Measurements from ENCODE around the gene TPRG1. TPM values are rescaled to one million over a fixed set of nuclear protein-coding genes. Genes with fewer than 3 reads are reported as not detected.
A peak's percentile ranks its signal among the peaks of the same experiment; 100 is the strongest.

The TPRG1 gene
- total RNA-seq (2014; rRNA removed; shearing (Covaris generic)), result 0.98 and 2.0 TPM in 2 replicates

DNA sequence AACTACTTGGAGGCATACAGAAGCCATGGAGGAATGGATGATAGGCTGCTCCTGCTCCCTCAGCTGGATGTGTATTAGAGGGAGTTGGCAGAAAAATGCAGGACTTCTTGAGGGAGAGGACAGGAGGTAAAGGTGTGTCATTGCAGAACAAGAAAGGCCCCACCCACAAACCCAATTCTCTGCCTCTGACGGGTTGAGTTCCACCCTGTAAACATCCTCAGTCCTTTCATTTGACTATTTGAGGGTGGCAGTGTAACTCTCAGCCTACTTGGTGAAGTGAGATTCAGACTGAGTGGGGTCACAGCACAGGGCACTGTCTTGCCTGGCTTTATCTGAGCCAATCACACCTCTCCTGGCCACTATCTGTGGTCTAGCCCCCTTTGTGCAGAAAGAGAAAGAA is at the start of gene TPRG1:
Gene TPRG1, plus strand, starts transcription at position 265 of the 400 bp plus-strand sequence. CDS start 35,414 bp downstream, outside the sequence.
- no peak for DNase-seq (ENCODE audit: low read depth)

- DNase-seq (ENCODE audit: low read depth), result no peak
Measured at GRCh38 chr3:189122110-189122509, 49.7 kb upstream of the TPRG1 start.

DNA sequence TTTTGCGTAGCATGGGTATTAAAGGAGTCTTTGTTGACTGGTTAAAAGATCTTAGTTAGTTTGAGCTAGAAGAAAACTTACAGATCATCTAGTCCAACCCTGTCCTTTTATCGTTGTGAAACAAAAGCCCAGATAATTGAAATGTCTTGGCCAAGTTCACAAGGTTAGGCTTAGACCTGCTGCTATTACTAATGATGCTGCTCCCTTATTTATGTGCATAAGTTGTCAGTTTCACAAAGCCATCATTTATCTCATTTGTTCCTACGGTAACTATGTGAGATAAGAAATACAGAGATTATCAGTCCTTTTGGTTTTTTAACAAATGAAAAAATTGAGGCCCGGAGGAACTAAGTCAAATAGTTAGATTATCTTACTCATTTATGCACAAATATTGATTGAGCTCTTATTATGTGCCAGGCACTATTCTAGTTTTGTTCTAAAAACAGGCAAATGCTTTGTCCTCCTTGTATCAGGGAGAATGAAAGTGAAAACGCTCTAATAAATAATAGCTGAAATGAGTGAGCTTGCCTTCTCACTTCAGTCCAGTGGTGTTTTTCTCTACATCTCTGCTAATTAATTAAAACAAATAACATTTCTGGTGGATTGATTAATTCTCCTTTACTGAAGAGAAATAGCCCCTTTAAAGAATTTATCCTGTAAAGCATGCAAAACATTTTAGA is 49.1 kb upstream of the TPRG1 start:
- no peak for DNase-seq (ENCODE audit: low read depth)

DNA sequence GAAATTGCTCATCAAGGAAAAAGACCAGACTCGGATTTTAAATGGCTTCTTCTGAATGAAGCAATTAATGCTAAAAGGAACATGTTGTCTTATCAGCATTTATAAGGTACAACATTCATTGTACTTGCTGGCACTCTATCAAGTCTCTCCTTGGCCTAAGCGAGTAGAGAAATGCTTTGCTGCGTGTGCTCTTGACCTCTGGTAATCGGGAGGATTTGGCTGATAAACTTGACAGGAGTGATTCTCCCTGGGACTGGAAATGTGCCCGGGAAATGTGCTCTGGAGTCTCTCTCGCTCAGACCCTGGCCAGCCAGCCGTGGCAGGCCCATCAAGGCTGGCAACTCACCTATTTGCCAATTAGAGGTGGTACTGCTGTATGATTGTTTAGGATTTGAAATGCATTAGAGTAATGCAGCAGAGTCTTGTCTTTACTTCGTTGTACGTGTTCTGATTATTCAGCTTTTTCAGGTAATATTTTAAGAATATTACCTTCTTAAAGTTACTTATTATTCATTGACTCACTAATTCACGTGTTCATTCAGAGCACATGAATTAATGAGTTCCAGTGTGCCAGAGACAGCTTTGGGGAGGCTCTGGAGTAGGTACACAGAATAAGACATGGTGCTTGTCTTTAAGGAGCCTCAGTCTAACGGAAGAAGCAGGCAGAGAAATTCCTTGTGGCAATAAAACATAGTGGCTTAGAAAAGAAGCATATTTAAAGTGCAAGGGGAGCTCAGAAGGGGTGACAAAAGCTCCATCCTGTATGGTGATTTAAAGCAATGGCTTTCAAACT is 48.0 kb upstream of the TPRG1 start:
- DNase-seq (ENCODE audit: low read depth), result no peak

- peak; percentile 96 for DNase-seq (ENCODE audit: low read depth)
Measured at GRCh38 chr3:189132231-189132671, 39.5 kb upstream of the TPRG1 start.

- no peak for DNase-seq (ENCODE audit: low read depth)
Measured at GRCh38 chr3:189132839-189133238, 38.9 kb upstream of the TPRG1 start.

DNA sequence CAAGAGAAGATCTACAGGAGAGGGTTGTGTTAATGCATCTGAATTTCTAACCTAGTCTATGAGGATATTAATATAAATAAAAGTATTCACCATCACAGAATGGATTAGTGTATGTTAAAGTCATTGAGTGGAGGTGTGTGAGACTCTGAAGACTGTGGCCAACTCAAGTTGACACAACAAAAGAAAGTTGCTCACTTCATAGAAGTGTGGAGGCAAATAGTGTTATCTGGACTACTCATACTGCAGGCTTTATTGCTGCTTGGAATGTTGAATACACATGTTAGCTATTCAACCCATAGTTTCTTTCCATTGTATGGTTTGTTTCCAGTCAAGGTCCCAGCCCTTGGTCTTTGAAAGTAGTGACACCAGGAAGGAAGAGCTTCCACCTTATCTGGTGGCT is 38.0 kb upstream of the TPRG1 start:
- no peak for DNase-seq (ENCODE audit: low read depth)

GRCh38 chr3:189137416-189137815 is 34.4 kb upstream of the TPRG1 start:
- no peak for DNase-seq (ENCODE audit: low read depth)

DNA sequence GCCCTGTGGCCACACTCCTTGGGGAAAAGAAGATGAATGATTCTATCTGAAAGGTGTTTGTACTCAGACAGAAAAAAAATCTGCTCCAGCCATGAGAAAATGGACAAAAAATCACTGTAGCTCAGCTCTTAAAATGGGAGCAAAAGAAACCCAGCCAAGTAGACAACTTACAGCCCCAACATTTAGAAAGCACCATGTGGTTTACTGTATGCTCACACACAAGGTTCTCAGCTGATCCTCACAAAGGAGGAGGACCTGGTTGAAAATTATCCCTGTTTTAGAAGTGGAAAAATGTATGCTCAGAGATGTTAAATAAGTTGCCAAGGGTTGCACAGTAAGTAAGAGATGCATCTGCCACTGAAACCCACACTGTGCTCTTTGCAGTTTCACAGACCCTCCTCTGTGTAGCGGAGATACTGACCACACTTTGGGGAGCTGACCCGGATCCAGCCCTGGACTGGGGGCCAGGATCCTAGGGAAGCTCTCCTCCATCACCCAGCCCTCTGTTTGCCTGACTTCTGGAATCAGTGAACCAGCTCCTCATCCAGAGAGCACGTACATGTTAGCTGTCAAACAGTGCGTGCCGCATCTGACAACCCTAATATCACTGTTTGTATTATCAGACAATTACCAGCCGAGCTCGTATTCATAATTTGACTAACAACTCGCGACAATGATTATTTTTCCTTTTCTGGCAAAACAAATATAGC is 32.7 kb upstream of the TPRG1 start:
- DNase-seq (ENCODE audit: low read depth), result no peak

- no peak for DNase-seq (ENCODE audit: low read depth)
Measured at GRCh38 chr3:189139611-189139940, 32.2 kb upstream of the TPRG1 start.

DNA sequence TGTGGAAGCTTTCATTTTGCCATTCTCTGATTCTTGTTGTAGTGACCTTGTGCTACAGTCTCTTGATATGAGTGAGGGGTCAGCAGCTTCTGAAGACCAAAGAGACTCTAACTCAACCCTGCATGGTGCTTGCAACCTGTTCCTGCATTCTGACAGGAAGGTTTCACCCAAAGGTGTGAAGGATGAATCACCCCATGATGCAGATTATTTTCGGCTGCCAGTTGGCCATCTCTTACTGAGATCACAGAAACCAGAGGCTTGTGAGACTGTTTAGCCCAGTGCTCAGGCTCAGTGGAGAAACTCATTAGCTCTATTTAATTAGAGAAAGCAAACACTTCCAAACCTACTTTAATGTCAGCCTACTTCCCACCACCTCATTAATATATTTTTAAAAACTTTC is 29.2 kb upstream of the TPRG1 start:
- no peak for DNase-seq (ENCODE audit: low read depth)

DNA sequence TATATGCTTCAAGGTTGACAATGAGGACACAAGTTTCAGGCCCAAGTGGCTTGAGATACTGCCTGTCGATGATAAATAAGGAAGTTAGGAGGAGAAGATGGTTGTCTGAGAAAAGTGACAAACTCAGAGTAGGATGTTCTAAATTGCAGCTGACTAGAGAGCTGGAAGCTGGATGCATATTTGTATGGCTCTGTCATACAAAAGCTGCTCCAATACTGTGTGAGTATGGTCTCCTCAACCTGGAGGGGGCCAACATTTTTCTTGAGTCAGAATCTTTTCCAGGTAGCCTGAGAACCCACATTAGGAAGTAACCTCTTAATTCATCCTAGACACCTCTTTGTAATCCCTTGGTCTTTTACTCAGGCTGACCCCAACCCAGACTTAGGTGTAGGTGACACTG is 28.4 kb upstream of the TPRG1 start:
- no peak for DNase-seq (ENCODE audit: low read depth)

GRCh38 chr3:189143771-189144170 is 28.0 kb upstream of the TPRG1 start:
- no peak for DNase-seq (ENCODE audit: low read depth)

DNA sequence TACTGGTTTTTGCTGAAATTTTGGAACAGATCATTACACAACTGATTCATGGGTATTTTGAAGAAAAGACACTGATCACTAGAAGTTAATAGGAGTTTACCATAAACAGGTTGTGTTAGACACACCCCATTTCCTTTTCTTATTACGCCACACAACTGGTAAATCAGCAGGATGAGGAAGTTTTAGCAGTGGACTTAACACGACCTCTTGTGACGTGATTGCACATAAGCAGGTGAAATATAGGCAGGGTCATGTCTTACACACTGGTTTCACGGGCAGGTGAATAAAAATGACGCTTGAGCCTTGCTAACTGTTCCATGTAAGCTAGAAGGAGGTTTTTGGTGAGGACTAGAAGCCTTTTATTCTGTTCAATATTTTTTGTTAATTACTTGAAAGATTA is 27.1 kb upstream of the TPRG1 start:
- DNase-seq (ENCODE audit: low read depth), result peak; percentile 49

- DNase-seq (ENCODE audit: low read depth), result no peak
Measured at GRCh38 chr3:189146848-189147247, 24.9 kb upstream of the TPRG1 start.

- peak; percentile 63 for DNase-seq (ENCODE audit: low read depth)
Measured at GRCh38 chr3:189148081-189148507, 23.7 kb upstream of the TPRG1 start.

- no peak for DNase-seq (ENCODE audit: low read depth)
Measured at GRCh38 chr3:189149203-189149602, 22.6 kb upstream of the TPRG1 start.

- DNase-seq (ENCODE audit: low read depth), result peak; percentile 25
Measured at GRCh38 chr3:189157232-189158007, 14.4 kb upstream of the TPRG1 start.

DNA sequence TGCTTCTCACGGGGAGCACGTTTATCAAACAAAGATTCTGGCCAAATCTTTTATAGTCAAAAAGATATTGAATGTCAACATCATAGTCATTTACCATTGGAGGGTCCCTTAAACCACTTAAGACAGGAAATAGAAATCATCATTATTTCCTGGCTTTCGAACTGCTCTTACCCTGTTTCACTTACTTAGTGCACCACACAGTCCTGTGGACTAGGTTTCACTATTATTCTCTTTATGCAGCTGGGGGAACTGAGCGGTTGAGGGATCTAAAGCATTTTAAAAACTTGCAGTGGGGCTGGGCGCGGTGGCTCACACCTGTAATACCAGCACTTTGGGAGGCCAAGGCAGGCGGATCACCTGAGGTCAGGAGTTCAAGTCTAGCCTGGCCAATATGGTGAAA is 13.7 kb upstream of the TPRG1 start:
- no peak for DNase-seq (ENCODE audit: low read depth)

DNA sequence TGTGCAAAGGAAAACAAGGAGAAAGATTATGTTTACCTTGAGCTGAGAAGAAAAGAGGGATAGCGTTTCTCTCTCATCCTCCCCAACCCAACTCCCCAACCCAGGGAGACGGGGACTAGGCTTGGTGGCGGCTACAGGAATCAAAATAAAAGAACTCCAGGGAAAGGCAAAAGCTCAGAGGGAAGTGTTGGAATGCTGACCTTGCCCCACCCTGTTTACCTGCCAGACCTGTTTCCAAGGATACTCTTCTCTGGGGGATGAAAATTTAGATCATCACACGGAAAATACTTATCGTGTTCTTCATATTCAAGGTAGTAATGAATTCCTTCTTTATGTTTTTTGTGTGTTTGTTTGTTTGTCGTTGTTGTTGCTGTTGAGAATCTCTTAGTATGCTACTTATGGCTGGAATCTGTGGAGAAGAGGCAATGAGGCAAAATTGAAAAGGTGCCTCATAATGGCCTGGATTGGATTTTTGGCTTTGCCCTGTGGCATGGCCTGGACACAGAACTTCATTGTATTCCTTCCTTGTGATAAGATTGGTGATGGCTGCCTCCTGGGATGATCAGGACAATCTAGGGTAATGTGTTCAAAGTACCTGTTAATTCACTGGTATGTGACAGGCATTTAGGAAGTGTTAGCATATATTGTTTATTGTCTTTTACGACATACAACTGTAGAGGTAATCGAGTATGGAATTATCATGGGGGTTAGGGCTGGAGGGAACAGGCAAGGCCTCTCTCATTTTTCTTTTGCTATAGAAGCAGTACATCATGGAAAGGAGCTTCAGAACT is 11.1 kb upstream of the TPRG1 start:
- DNase-seq (ENCODE audit: low read depth), result no peak

- no peak for DNase-seq (ENCODE audit: low read depth)
Measured at GRCh38 chr3:189165092-189165612, 6.6 kb upstream of the TPRG1 start.

Data from RPMI7951 (cell line).